Measurements from ENCODE around the gene APOC1. TPM values are rescaled to one million over a fixed set of nuclear protein-coding genes. Genes with fewer than 3 reads are reported as not detected.

The APOC1 gene
- total RNA-seq, 1 experiment from 2014 or later: 31.1 TPM

DNA sequence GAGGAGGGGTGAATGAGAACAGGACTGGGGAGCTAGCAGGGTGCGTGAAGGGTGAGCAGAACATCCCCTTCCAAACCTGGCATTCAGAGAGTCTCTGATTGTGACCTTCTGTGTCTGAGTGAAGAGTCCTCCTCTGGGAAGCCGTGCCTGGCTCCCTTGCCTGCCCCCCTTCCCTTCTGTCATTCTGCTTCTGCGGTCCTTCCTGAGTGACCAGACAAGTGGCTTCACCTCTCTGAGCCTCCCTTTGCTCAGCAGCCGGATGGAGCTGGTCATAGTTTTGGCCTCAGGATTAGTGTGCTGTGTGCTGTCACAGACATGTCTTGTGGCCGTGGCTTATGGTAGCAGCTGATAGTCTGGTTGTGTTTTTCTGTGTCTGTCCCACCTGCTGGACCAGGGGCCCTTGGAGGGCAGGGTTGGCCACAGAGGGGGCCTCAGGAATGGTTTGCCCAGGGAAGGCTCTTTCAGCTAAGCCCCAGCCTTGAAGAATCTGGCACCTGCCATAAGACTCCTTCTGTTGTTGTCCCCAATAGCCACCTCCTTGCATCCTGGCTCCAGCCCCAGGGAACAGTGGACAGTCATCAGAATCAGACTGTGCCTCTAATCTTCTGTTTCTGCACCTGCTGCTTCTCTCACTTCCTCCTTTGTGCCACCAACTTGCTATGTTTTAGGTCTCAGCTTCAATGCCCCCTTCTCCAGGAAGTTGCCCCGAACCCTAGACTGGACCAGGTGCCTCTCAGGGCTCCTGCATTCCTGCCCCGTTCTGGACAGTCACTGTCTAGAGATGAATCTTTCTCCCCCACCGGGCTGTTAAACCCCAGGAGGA lies 46.7 kb downstream of the APOC1 start:
- H3K9me2 ChIP-seq (ENCODE audit: insufficient read depth): no peaks in the 10 kb centered on the region
- peaks cover 12% of the 10 kb centered on the region for H3K4me1 ChIP-seq (replicated peaks; ENCODE audit: insufficient read depth)
- ChIA-PET POLR2A (ENCODE audit: unreplicated experiment) (no interaction called here), CTCF (no interaction called here)
- H2AFZ ChIP-seq: no peak overlapping the region
- peaks cover 56% of the 10 kb centered on the region for H4K20me1 ChIP-seq (ENCODE audit: insufficient read depth)
- no peaks in the 10 kb centered on the region for H3K9me3 ChIP-seq (ENCODE audit: insufficient read depth, low read depth)
- no peak for DNase-seq
- TF ChIP-seq, protein P1, sequence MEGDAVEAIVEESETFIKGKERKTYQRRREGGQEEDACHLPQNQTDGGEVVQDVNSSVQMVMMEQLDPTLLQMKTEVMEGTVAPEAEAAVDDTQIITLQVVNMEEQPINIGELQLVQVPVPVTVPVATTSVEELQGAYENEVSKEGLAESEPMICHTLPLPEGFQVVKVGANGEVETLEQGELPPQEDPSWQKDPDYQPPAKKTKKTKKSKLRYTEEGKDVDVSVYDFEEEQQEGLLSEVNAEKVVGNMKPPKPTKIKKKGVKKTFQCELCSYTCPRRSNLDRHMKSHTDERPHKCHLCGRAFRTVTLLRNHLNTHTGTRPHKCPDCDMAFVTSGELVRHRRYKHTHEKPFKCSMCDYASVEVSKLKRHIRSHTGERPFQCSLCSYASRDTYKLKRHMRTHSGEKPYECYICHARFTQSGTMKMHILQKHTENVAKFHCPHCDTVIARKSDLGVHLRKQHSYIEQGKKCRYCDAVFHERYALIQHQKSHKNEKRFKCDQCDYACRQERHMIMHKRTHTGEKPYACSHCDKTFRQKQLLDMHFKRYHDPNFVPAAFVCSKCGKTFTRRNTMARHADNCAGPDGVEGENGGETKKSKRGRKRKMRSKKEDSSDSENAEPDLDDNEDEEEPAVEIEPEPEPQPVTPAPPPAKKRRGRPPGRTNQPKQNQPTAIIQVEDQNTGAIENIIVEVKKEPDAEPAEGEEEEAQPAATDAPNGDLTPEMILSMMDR (conservative IDR thresholded peaks at IDR 0.05): no peak
- no peak for TF ChIP-seq EZH2 (IDR thresholded peaks at IDR 0.05; ENCODE audit: low read depth)
- H3K27me3 ChIP-seq (ENCODE audit: insufficient read depth, low read depth): no peaks in the 10 kb centered on the region
- intact Hi-C loops (cut with micrococcal nuclease; ENCODE audit: unreplicated experiment): no loop called here
- peaks cover 5% of the 10 kb centered on the region; the same call in 1 of the 2 replicates for H3K36me3 ChIP-seq (ENCODE audit: low read depth)
- no peak overlapping the region for H3K27ac ChIP-seq
- H3K4me3 ChIP-seq: no peak overlapping the region
- no peak overlapping the region for H3K4me2 ChIP-seq
- BruUV-seq (replicated peaks): no TSS peak
- H3K79me2 ChIP-seq (ENCODE audit: low read depth): peaks cover 51% of the 10 kb centered on the region
- peaks cover 12% of the 10 kb centered on the region; the same call in 1 of the 2 replicates for H3F3A ChIP-seq (ENCODE audit: insufficient read depth, low read depth)

DNA sequence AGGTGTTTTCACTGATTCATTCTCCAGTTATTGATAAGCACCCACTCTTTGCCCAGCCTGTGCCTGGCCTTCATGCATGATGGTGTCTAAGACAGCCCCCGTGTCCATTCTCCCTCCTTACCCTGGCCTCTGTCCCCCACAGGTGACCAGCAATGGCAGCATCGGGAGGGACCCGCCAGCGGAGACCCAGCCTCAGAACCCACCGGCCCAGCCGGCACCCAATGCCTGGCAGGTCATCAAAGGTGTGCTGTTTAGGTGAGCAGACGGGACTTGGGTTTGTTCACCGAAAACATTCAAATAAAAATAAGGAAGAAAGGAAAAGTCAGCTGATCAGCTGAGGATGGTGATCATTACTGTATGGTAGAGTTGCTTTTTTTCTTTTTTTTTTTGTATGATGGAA lies 47.4 kb downstream of the APOC1 start:
- H3K36me3 ChIP-seq (ENCODE audit: low read depth): peaks cover 5% of the 10 kb centered on the region; the same call in 1 of the 2 replicates
- DNase-seq: no peak
- peaks cover 5% of the 10 kb centered on the region; the same call in 1 of the 2 replicates for H3K4me1 ChIP-seq (replicated peaks; ENCODE audit: insufficient read depth)
- POLR2A ChIA-PET (ENCODE audit: unreplicated experiment): no interaction called here
- TF ChIP-seq EZH2 (IDR thresholded peaks at IDR 0.05; ENCODE audit: low read depth): no peak
- TF ChIP-seq, protein P1 (conservative IDR thresholded peaks at IDR 0.05): no peak
- H2AFZ ChIP-seq: no peak overlapping the region
- peaks cover 44% of the 10 kb centered on the region for H3K79me2 ChIP-seq (ENCODE audit: low read depth)
- peaks cover 12% of the 10 kb centered on the region; the same call in 1 of the 2 replicates for H3F3A ChIP-seq (ENCODE audit: insufficient read depth, low read depth)
- H3K9me3 ChIP-seq (ENCODE audit: insufficient read depth, low read depth): no peaks in the 10 kb centered on the region
- peaks cover 49% of the 10 kb centered on the region for H4K20me1 ChIP-seq (ENCODE audit: insufficient read depth)
- no peak overlapping the region for H3K27ac ChIP-seq
- no peaks in the 10 kb centered on the region for H3K27me3 ChIP-seq (ENCODE audit: insufficient read depth, low read depth)
- H3K4me3 ChIP-seq: no peak overlapping the region
- no TSS peak for BruUV-seq (replicated peaks)
- CTCF ChIA-PET: no interaction called here
- no peaks in the 10 kb centered on the region for H3K9me2 ChIP-seq (ENCODE audit: insufficient read depth)
- no peak overlapping the region for H3K4me2 ChIP-seq
- intact Hi-C loops (cut with micrococcal nuclease; ENCODE audit: unreplicated experiment): no loop called here

- Histone ChIP-seq H3K79me2 (ENCODE audit: low read depth) (0 out of 2 replicates have a peak, but pooled peaks cover 3% of the 10 kb centered on the region), H3K9me3 (ENCODE audit: insufficient read depth, low read depth) (no peaks in the 10 kb centered on the region), H2AFZ (no peak overlapping the region), H3K4me2 (no peak overlapping the region), H3K27me3 (ENCODE audit: insufficient read depth, low read depth) (no peaks in the 10 kb centered on the region), H3K4me1 (replicated peaks; ENCODE audit: insufficient read depth) (no peaks in the 10 kb centered on the region), H3K27ac (no peak overlapping the region), H3K36me3 (ENCODE audit: low read depth) (0 out of 2 replicates have a peak, but pooled peaks cover 12% of the 10 kb centered on the region), H3F3A (ENCODE audit: insufficient read depth, low read depth) (peaks cover 8% of the 10 kb centered on the region; the same call in 1 of the 2 replicates), H3K9me2 (ENCODE audit: insufficient read depth) (no peaks in the 10 kb centered on the region), H4K20me1 (ENCODE audit: insufficient read depth) (peaks cover 10% of the 10 kb centered on the region), H3K4me3 (no peak overlapping the region)
- ChIA-PET POLR2A (ENCODE audit: unreplicated experiment) (no interaction called here), CTCF (no interaction called here)
- no peak for TF ChIP-seq EZH2 (IDR thresholded peaks at IDR 0.05; ENCODE audit: low read depth)
- TF ChIP-seq, protein P1 (conservative IDR thresholded peaks at IDR 0.05): no peak
- no peak for DNase-seq
- intact Hi-C loops (cut with micrococcal nuclease; ENCODE audit: unreplicated experiment): no loop called here
- no TSS peak for BruUV-seq (replicated peaks)
Measured at GRCh38 chr19:44968118-44968517, 53.7 kb downstream of the APOC1 start.

Measured in PC-9 (cell line).